B cell (primary cell): ENCODE results near the gene MARCHF3. TPM values are rescaled to one million over a fixed set of nuclear protein-coding genes. Genes with fewer than 3 reads are reported as not detected.

Source experiments
- ATAC-seq: fragments of 200-7000 bp; cut with Tn5 transposase; one replicate; pipeline ENCODE4 v1.10.0; 2021; ENCODE audit warnings: low read depth, mild to moderate bottlenecking, moderate number of reproducible peaks, moderate library complexity
- CTCF ChIA-PET: fragments of 350-600 bp; sonication (Branson Sonifier 250); formaldehyde crosslinking; loops from one replicate; lab custom pipeline; 2021; ENCODE audit warnings: antibody characterized with exemption, inconsistent platforms; lab: Charles Lee
- POLR2A ChIA-PET: fragments of 350-600 bp; sonication (Branson Sonifier 250); formaldehyde crosslinking; loops from one replicate; lab custom pipeline; 2021; ENCODE audit warnings: antibody characterized with exemption; lab: Charles Lee
- DNase-seq: peaks from one replicate; pipeline ENCODE4 v3.0.0; 2013
- H2AFZ ChIP-seq: 2 replicates; pipeline ENCODE4 v1.6.1; 2012; ENCODE audit warnings: mild to moderate bottlenecking, low read depth, low read length; ENCODE audit not compliant: insufficient read depth, poor library complexity, severe bottlenecking
- H3K27ac ChIP-seq, 2 donors: 1 replicate in 1 of 2; 2 replicates in 1 of 2; pipeline ENCODE4 v1.5.1; 2012 to 2013; ENCODE audit warnings: low read length in 2 of 2, mild to moderate bottlenecking in 2 of 2, moderate library complexity in 1 of 2
- H3K27me3 ChIP-seq, 4 experiments: fragments of 200-600 bp in 1 of 4; sonication (generic) in 1 of 4; replicated peaks in 1 of 4; 1 replicate in 2 of 4; 2 replicates in 2 of 4; pipeline versions ENCODE4 v1.6.1 to v1.7.0; 2013 to 2016; ENCODE audit warnings: low read length in 3 of 4, mild to moderate bottlenecking in 2 of 4, mixed read lengths in 1 of 4, moderate library complexity in 1 of 4; ENCODE audit not compliant: insufficient read depth in 4 of 4, control insufficient read depth in 3 of 4; ENCODE audit errors: control extremely low read depth in 1 of 4
- H3K36me3 ChIP-seq, 2 experiments: replicated peaks in 1 of 2; 1 replicate in 1 of 2; 2 replicates in 1 of 2; pipeline versions ENCODE4 v1.6.1 to v1.7.1; 2013; ENCODE audit warnings: low read length in 1 of 2; ENCODE audit not compliant: insufficient read depth in 2 of 2, control insufficient read depth in 1 of 2; ENCODE audit errors: control extremely low read depth in 1 of 2, extremely low read depth in 1 of 2
- H3K4me1 ChIP-seq, 2 donors: fragments of 200-600 bp in 1 of 2; sonication (generic) in 1 of 2; 1 replicate in 1 of 2; 2 replicates in 1 of 2; pipeline versions ENCODE4 v1.5.1 to v1.6.1; 2013 to 2017; ENCODE audit warnings: low read length in 2 of 2; ENCODE audit not compliant: control insufficient read depth in 2 of 2, insufficient read depth in 2 of 2
- H3K4me2 ChIP-seq: replicated peaks from 2 replicates; pipeline ENCODE3; 2012; ENCODE audit warnings: mild to moderate bottlenecking, low read depth, low read length; ENCODE audit not compliant: poor library complexity, severe bottlenecking
- H3K4me3 ChIP-seq, 5 experiments: fragments of 200-600 bp in 1 of 5; sonication (generic) in 1 of 5; 1 replicate in 3 of 5; 2 replicates in 2 of 5; pipeline versions ENCODE4 v1.5.1 to v1.7.0; 2011 to 2016; ENCODE audit warnings: low read length in 4 of 5, mild to moderate bottlenecking in 4 of 5, low read depth in 2 of 5, control low read depth in 1 of 5, moderate library complexity in 1 of 5; ENCODE audit not compliant: insufficient read depth in 1 of 5; ENCODE audit errors: control extremely low read depth in 1 of 5, extremely low read depth in 1 of 5
- H3K79me2 ChIP-seq: fragments of 200-600 bp; sonication (generic); one replicate; pipeline ENCODE4 v1.6.0; 2016; ENCODE audit warnings: low read length; ENCODE audit not compliant: control insufficient read depth, insufficient read depth
- H3K9ac ChIP-seq: fragments of 200-600 bp; sonication (generic); 2 replicates; pipeline ENCODE4 v1.6.1; 2017; ENCODE audit warnings: mild to moderate bottlenecking, low read length, moderate library complexity
- H3K9me3 ChIP-seq, 3 donors: one replicate each; pipeline versions ENCODE4 v1.6.1 to v1.7.1; 2013; ENCODE audit warnings: low read length in 2 of 3; ENCODE audit not compliant: control insufficient read depth in 2 of 3, insufficient read depth in 1 of 3; ENCODE audit errors: control extremely low read depth in 1 of 3
- H4K20me1 ChIP-seq: 2 replicates; pipeline ENCODE4 v1.6.0; 2012; ENCODE audit warnings: mild to moderate bottlenecking, low read length; ENCODE audit not compliant: insufficient read depth, control insufficient read depth, poor library complexity, severe bottlenecking
- H3K27ac Mint-ChIP-seq: one replicate; pipeline ENCODE4 v1.8.0; 2021; ENCODE audit warnings: mixed read lengths
- H3K27me3 Mint-ChIP-seq: one replicate; pipeline ENCODE4 v1.8.0; 2021; ENCODE audit warnings: mixed read lengths
- H3K4me1 Mint-ChIP-seq: one replicate; pipeline ENCODE4 v1.8.0; 2021; ENCODE audit warnings: mixed read lengths
- H3K4me3 Mint-ChIP-seq: one replicate; pipeline ENCODE4 v1.8.0; 2021; ENCODE audit warnings: mixed read lengths
- H3K9me3 Mint-ChIP-seq: one replicate; pipeline ENCODE4 v1.8.0; 2022; ENCODE audit warnings: mixed read lengths; ENCODE audit not compliant: insufficient read depth
- EZH2 ChIP-seq: IDR thresholded peaks from 2 replicates; pipeline ENCODE4 v1.6.1; 2012; ENCODE audit warnings: borderline replicate concordance, low read depth, mild to moderate bottlenecking, moderate library complexity, low read length; ENCODE audit not compliant: insufficient read depth, poor library complexity, severe bottlenecking
- WGBS: methylation state at CpG from one replicate; pipeline ENCODE4 v1.1.5; 2013; ENCODE audit warnings: missing lambda C conversion rate; ENCODE audit not compliant: insufficient coverage; 5-methylcytosine and 5-hydroxymethylcytosine counted together
- intact Hi-C: fragments of 100-400 bp; cut with micrococcal nuclease; formaldehyde crosslinking; loops from one replicate; pipeline ENCODE4 v1.10.0; 2022
- polyA plus RNA-seq: library from polyadenylated mRNA; depleted of rRNA; stranded (reverse); fragments of >200 nt; gene quantifications from 2 replicates; pipeline ENCODE4 v1.2.3, GENCODE V29; 2012
- total RNA-seq, 2 donors: library from RNA; stranded (reverse); fragments of 120-200 nt in 1 of 2; gene quantifications; 1 replicate in 1 of 2; 2 replicates in 1 of 2; pipeline versions ENCODE4 v1.2.3 to v1.2.4, GENCODE V29; 2013 to 2022
- TF ChIP-seq, protein P1 (sequence below): fragments of 200-600 bp; IDR thresholded peaks from one replicate; pipeline ENCODE4 v1.8.0; 2022; ENCODE audit warnings: antibody characterized with exemption, mild to moderate bottlenecking

The MARCHF3 gene
- total and polyA plus RNA-seq, 2 donors (not counting 1 experiment from before 2014, with no cell fraction given), result 31.6 to 35.0 TPM

DNA sequence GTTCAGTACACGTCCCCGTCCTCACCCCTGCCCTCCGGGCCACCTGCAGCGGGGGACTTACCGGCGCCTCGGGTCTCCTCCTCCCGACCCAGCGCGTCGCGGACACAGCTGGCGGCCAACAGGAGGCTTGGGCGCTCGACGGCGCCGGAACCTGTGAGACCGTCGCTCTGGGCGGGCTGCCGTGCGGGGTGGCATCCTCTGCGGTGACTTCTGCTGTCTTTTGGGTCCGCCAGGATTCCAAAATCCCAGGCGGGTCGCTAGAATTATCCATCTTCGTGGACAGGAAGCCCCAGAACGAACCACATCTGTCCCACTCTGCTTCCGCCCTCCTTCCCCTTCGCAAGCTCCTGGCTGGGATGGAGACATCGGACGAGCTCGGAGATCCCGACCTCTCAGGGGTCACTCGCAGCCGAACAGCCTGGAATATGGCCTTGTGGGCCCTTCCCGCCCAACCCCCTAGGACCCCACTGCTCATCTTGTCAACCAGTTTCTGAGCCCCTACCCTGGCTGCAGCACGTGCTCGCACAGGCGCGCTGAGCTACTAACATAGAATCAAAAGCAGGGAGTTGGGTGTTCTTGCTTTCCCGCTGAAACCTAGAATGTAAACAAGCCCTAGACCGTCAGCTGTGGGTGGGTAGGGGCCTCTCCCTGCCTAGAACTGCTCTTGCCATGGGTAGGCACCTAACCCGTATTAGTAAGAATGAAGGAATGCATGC, 947 bp upstream of the MARCHF3 start:
- CTCF ChIA-PET, result interaction anchor here (0.7 to 1.9 kb wide), 10 partner anchors 10 to 194 kb away, joined by 3 to 10 read pairs (median 4); partner anchors contain the start of gene C5orf63
- H3K9ac ChIP-seq, result peak overlapping the region; percentile 93

More for the DNA sequence above, 947 bp upstream of the MARCHF3 start:
- Histone ChIP-seq H2AFZ (peak overlapping the region; percentile 82), H3K4me2 (peak overlapping the region; percentile 95), H3K36me3 (no peaks in the 10 kb centered on the region), H3K4me1 (peaks cover 25 to 31% of the 10 kb centered on the region in 2 donors), H3K27ac (peak overlapping the region; percentile 65 to 89), H4K20me1 (peaks cover 9% of the 10 kb centered on the region), H3K4me3 (peak overlapping the region; percentile 1 to 96 (median 88)), H3K9me3 (no peaks in the 10 kb centered on the region), H3K79me2 (peaks cover 53% of the 10 kb centered on the region), H3K27me3 (no peaks in the 10 kb centered on the region)
- WGBS, result 18% methylated on average over 44 of the region's 45 CpGs
- no peaks in the 10 kb centered on the region for H3K9me3 Mint-ChIP-seq
- intact Hi-C loops, result loop anchor here (2.0 kb wide), 2 partner anchors 163 to 187 kb away; no protein-coding TSS in a partner anchor
- peak; percentile 47 for DNase-seq
- H3K4me1 Mint-ChIP-seq, result peaks cover 39% of the 10 kb centered on the region
- no peaks in the 10 kb centered on the region for H3K27me3 Mint-ChIP-seq
- H3K4me3 Mint-ChIP-seq, result peak overlapping the region; percentile 97
- peak; percentile 12 for ATAC-seq
- POLR2A ChIA-PET, result interaction anchor here (0.7 to 2.4 kb wide), 8 partner anchors 19 to 254 kb away, joined by 3 to 9 read pairs (median 5); partner anchors contain the start of genes C5orf63 and LMNB1
- no peak for TF ChIP-seq EZH2
- TF ChIP-seq, protein P1, sequence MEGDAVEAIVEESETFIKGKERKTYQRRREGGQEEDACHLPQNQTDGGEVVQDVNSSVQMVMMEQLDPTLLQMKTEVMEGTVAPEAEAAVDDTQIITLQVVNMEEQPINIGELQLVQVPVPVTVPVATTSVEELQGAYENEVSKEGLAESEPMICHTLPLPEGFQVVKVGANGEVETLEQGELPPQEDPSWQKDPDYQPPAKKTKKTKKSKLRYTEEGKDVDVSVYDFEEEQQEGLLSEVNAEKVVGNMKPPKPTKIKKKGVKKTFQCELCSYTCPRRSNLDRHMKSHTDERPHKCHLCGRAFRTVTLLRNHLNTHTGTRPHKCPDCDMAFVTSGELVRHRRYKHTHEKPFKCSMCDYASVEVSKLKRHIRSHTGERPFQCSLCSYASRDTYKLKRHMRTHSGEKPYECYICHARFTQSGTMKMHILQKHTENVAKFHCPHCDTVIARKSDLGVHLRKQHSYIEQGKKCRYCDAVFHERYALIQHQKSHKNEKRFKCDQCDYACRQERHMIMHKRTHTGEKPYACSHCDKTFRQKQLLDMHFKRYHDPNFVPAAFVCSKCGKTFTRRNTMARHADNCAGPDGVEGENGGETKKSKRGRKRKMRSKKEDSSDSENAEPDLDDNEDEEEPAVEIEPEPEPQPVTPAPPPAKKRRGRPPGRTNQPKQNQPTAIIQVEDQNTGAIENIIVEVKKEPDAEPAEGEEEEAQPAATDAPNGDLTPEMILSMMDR, result no peak
- H3K27ac Mint-ChIP-seq, result peak overlapping the region; percentile 96
